Panc1 (cell line): ENCODE data around the gene EIF4E.

ENCODE experiments used
- POLR2AphosphoS5 ChIP-seq: IDR thresholded peaks from 2 replicates; pipeline ENCODE4 v1.6.1; 2012; ENCODE audit warnings: mild to moderate bottlenecking, low read depth, low read length, moderate library complexity
- REST ChIP-seq, 2 experiments: IDR thresholded peaks; 2 replicates each; pipeline ENCODE4 v1.6.1; 2011 to 2012; ENCODE audit warnings: low read depth in 2 of 2, control low read depth in 1 of 2, low read length in 1 of 2, mild to moderate bottlenecking in 1 of 2, moderate library complexity in 1 of 2; ENCODE audit not compliant: insufficient read depth in 1 of 2
- SIN3A ChIP-seq: IDR thresholded peaks from 2 replicates; pipeline ENCODE4 v1.6.1; 2012; ENCODE audit warnings: low read depth, mild to moderate bottlenecking, low read length, moderate library complexity, borderline replicate concordance; ENCODE audit not compliant: insufficient read depth
- TCF7L2 ChIP-seq: IDR thresholded peaks from 2 replicates; pipeline ENCODE4 v1.6.1; 2011; ENCODE audit warnings: mild to moderate bottlenecking, low read depth, low read length, inconsistent platforms
- TF ChIP-seq, protein P1 (sequence below): fragments of 450-650 bp; IDR thresholded peaks from 2 replicates; pipeline ENCODE4 v1.5.1; 2017; ENCODE audit warnings: mild to moderate bottlenecking

DNA sequence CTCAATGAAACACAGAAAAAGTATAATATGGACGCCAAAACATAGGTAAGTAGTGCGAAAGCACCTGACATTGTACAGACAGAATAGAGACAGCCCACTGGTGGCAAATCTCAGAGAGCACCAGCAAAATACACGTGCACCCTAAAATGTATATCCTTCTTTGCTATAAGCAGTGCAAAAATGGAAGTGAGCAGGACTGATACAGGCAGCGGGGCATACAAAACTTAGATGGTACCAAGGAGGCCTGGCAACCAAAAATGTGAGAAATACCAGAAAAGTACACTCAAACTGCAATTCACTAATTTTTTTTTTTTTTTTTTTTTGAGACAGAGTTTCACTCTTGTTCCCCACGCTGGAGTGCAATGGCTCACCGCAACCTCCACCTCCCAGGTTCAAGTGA lies 63.9 kb downstream of the EIF4E start:
- TF ChIP-seq POLR2AphosphoS5 (no peak), REST (IDR thresholded peaks at IDR 0.05; ENCODE audit: insufficient read depth in 1 of 2, low read depth in 2 of 2, low read length in 1 of 2) (no peak), SIN3A (no peak), TCF7L2 (no peak)
- TF ChIP-seq, protein P1, sequence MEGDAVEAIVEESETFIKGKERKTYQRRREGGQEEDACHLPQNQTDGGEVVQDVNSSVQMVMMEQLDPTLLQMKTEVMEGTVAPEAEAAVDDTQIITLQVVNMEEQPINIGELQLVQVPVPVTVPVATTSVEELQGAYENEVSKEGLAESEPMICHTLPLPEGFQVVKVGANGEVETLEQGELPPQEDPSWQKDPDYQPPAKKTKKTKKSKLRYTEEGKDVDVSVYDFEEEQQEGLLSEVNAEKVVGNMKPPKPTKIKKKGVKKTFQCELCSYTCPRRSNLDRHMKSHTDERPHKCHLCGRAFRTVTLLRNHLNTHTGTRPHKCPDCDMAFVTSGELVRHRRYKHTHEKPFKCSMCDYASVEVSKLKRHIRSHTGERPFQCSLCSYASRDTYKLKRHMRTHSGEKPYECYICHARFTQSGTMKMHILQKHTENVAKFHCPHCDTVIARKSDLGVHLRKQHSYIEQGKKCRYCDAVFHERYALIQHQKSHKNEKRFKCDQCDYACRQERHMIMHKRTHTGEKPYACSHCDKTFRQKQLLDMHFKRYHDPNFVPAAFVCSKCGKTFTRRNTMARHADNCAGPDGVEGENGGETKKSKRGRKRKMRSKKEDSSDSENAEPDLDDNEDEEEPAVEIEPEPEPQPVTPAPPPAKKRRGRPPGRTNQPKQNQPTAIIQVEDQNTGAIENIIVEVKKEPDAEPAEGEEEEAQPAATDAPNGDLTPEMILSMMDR = no peak
